ENCODE measurements around the gene ACKR2. TPM values are rescaled to one million over a fixed set of nuclear protein-coding genes. Genes with fewer than 3 reads are reported as not detected.

ACKR2 gene
- total and polyA plus RNA-seq, 2 of the 13 experiments (the other 11 are each of a cell fraction or from before 2014, with no cell fraction given): 1.1 to 1.9 TPM

- no peak for TF ChIP-seq CHD4 (IDR thresholded peaks at IDR 0.05; ENCODE audit: borderline replicate concordance, low read length)
- TF ChIP-seq ZSCAN9 (CRISPR knock-in tag; IDR thresholded peaks at IDR 0.05; ENCODE audit: borderline replicate concordance): no peak
- TF ChIP-seq ZMYM2 (CRISPR knock-in tag; IDR thresholded peaks at IDR 0.05): no peak
- no peak for TF ChIP-seq RCOR2 (CRISPR knock-in tag; IDR thresholded peaks at IDR 0.05)
- TF ChIP-seq TCF7 (IDR thresholded peaks at IDR 0.05; ENCODE audit: low read depth): peak; percentile 80
- TF ChIP-seq TEAD3 (CRISPR knock-in tag; optimal IDR thresholded peaks at IDR 0.05; ENCODE audit: borderline replicate concordance): peak; percentile 40
- TF ChIP-seq U2AF2 (IDR thresholded peaks at IDR 0.05; ENCODE audit: low read depth, low read length): no peak
Measured at GRCh38 chr3:42846685-42847522, 37.7 kb downstream of the ACKR2 start (continued).

GRCh38 chr3:42847731-42848130 is 38.5 kb downstream of the ACKR2 start:
- H3K9me3 ChIP-seq (ENCODE audit: low read length): no peaks in the 10 kb centered on the region
- ATAC-seq: no peak
- POLR2A ChIA-PET: interaction anchor here (0.6 to 1.7 kb wide), 4 partner anchors 8 to 43 kb away, joined by 3 to 5 read pairs (median 4); partner anchors contain the start of gene CYP8B1
- 45% methylated on average over 4 of the region's 4 CpGs for WGBS (ENCODE audit: low lambda C conversion rate)
- no TSS peak for BruUV-seq (replicated peaks)
- peaks cover 90% of the 10 kb centered on the region for H3K4me1 ChIP-seq (ENCODE audit: insufficient read depth, low read length)
- CTCF ChIA-PET (ENCODE audit: low intra/inter-chr PET ratio, low total read pairs): no interaction called here
- intact Hi-C loops (cut with micrococcal nuclease; ENCODE audit: unreplicated experiment) (no loop called here), in situ Hi-C loops (cut with HindIII; ENCODE audit: extremely low pct_ligation_motif_present, low pct_unique_long_range_greater_than_20kb) (loop anchor here (25.0 kb wide), 1 partner anchor 610 kb away; no protein-coding TSS in a partner anchor)
- H3K79me2 ChIP-seq (ENCODE audit: insufficient read depth, low read length): no peaks in the 10 kb centered on the region
- H4K20me1 ChIP-seq (ENCODE audit: insufficient read depth, low read length): no peaks in the 10 kb centered on the region
- no peak for FAIRE-seq
- no peaks in the 10 kb centered on the region for H3K36me3 ChIP-seq (replicated peaks in 1 of 2; ENCODE audit: control insufficient read depth in 1 of 2, insufficient read depth in 2 of 2, low read length in 2 of 2)
- H2AFZ ChIP-seq (ENCODE audit: low read length): no peak overlapping the region
- no peak overlapping the region for H3K9ac ChIP-seq (ENCODE audit: insufficient read depth, low read depth, low read length)
- peak overlapping the region; percentile 51 for H3K27ac ChIP-seq (ENCODE audit: extremely low read length, insufficient read depth, low read length)
- no peak overlapping the region for H3K4me3 ChIP-seq (replicated peaks in 1 of 3; ENCODE audit: insufficient read depth in 1 of 3, low read depth in 2 of 3, low read length in 3 of 3)
- peak overlapping the region; percentile 59 for H3K4me2 ChIP-seq (ENCODE audit: low read depth, low read length)
- H3K27me3 ChIP-seq (ENCODE audit: control insufficient read depth in 1 of 2, insufficient read depth in 2 of 2, low read length in 2 of 2): no peaks in the 10 kb centered on the region
- DNase-seq (ENCODE audit: low spot score): no peak
- TF ChIP-seq ZNF605 (CRISPR knock-in tag; IDR thresholded peaks at IDR 0.05) (no peak), RFXANK (CRISPR knock-in tag; IDR thresholded peaks at IDR 0.05) (no peak), CAMTA2 (CRISPR knock-in tag; IDR thresholded peaks at IDR 0.05; ENCODE audit: borderline replicate concordance) (no peak), ZIK1 (CRISPR knock-in tag; IDR thresholded peaks at IDR 0.05; ENCODE audit: borderline replicate concordance, low read depth) (no peak), ZNF674 (CRISPR knock-in tag; IDR thresholded peaks at IDR 0.05; ENCODE audit: low read depth) (no peak), TEAD3 (CRISPR knock-in tag; optimal IDR thresholded peaks at IDR 0.05; ENCODE audit: borderline replicate concordance) (peak; percentile 75), HOXA5 (CRISPR knock-in tag; IDR thresholded peaks at IDR 0.05) (no peak), ZNF563 (CRISPR knock-in tag; IDR thresholded peaks at IDR 0.05) (no peak), ZNF143 (CRISPR knock-in tag; IDR thresholded peaks at IDR 0.05) (no peak), GPN1 (CRISPR knock-in tag; IDR thresholded peaks at IDR 0.05; ENCODE audit: borderline replicate concordance) (no peak), ZNF891 (CRISPR knock-in tag; IDR thresholded peaks at IDR 0.05) (no peak), DRAP1 (CRISPR knock-in tag; IDR thresholded peaks at IDR 0.05) (no peak), NCOA2 (CRISPR knock-in tag; IDR thresholded peaks at IDR 0.05) (0 out of 2 replicates have a peak, but pooled peaks have one; percentile 46), ZNF564 (CRISPR knock-in tag; IDR thresholded peaks at IDR 0.05) (no peak)
- TF ChIP-seq, protein P1, sequence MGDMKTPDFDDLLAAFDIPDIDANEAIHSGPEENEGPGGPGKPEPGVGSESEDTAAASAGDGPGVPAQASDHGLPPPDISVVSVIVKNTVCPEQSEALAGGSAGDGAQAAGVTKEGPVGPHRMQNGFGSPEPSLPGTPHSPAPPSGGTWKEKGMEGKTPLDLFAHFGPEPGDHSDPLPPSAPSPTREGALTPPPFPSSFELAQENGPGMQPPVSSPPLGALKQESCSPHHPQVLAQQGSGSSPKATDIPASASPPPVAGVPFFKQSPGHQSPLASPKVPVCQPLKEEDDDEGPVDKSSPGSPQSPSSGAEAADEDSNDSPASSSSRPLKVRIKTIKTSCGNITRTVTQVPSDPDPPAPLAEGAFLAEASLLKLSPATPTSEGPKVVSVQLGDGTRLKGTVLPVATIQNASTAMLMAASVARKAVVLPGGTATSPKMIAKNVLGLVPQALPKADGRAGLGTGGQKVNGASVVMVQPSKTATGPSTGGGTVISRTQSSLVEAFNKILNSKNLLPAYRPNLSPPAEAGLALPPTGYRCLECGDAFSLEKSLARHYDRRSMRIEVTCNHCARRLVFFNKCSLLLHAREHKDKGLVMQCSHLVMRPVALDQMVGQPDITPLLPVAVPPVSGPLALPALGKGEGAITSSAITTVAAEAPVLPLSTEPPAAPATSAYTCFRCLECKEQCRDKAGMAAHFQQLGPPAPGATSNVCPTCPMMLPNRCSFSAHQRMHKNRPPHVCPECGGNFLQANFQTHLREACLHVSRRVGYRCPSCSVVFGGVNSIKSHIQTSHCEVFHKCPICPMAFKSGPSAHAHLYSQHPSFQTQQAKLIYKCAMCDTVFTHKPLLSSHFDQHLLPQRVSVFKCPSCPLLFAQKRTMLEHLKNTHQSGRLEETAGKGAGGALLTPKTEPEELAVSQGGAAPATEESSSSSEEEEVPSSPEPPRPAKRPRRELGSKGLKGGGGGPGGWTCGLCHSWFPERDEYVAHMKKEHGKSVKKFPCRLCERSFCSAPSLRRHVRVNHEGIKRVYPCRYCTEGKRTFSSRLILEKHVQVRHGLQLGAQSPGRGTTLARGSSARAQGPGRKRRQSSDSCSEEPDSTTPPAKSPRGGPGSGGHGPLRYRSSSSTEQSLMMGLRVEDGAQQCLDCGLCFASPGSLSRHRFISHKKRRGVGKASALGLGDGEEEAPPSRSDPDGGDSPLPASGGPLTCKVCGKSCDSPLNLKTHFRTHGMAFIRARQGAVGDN (CRISPR knock-in tag; IDR thresholded peaks at IDR 0.05): peak; percentile 12; the same call in 1 of the 2 replicates
